ENCODE data around the gene TBC1D16. TPM values are rescaled to one million over a fixed set of nuclear protein-coding genes. Genes with fewer than 3 reads are reported as not detected.
A peak's percentile ranks its signal among the peaks of the same experiment; 100 is the strongest.

The TBC1D16 gene
- total RNA-seq, 4 donors from 2014 or later, result 6.4 to 20.2 (median 11.5) TPM

DNA sequence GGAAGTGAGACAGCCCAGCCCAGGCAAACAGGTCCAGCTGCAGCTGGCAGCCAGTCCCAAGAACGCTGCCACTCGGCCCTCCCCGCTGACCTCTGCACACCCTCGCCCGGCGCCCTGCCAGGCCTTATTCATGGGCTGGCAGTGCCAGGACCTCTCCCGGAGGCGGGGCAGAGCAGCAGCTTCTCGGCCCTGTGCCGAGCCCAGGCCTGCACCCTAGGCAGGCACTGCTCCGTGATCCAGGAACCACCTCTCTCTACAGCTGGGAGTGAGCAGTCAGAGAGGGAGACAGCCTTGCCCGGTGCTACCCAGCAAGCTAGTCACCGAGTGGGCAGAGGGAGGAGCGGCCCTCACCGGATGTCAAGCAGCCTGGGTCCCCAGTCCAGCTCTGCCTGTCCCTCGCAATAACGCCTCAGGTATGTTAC, 116.5 kb downstream of the TBC1D16 start:
- H3K27me3 ChIP-seq, result peaks cover 0 to 80% (median 2%) of the 10 kb centered on the region in 4 donors
- TF ChIP-seq, protein P1, sequence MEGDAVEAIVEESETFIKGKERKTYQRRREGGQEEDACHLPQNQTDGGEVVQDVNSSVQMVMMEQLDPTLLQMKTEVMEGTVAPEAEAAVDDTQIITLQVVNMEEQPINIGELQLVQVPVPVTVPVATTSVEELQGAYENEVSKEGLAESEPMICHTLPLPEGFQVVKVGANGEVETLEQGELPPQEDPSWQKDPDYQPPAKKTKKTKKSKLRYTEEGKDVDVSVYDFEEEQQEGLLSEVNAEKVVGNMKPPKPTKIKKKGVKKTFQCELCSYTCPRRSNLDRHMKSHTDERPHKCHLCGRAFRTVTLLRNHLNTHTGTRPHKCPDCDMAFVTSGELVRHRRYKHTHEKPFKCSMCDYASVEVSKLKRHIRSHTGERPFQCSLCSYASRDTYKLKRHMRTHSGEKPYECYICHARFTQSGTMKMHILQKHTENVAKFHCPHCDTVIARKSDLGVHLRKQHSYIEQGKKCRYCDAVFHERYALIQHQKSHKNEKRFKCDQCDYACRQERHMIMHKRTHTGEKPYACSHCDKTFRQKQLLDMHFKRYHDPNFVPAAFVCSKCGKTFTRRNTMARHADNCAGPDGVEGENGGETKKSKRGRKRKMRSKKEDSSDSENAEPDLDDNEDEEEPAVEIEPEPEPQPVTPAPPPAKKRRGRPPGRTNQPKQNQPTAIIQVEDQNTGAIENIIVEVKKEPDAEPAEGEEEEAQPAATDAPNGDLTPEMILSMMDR (IDR thresholded peaks at IDR 0.05), result no peak
- TF ChIP-seq POLR2A (IDR thresholded peaks at IDR 0.05), result no peak
- peak overlapping the region; percentile 72 to 87 (median 76) for H3K27ac ChIP-seq
- WGBS, 2 donors, result 30 to 35% methylated on average over 5 to 12 of the region's 17 CpGs
- H3K9me3 ChIP-seq, result no peaks in the 10 kb centered on the region
- intact Hi-C loops (cut with DNase I), result no loop called here
- peak overlapping the region; percentile 8 to 40 (median 35) for H3K4me3 ChIP-seq
- H3K4me1 ChIP-seq, result peaks cover 26 to 53% (median 27%) of the 10 kb centered on the region in 3 donors
- DNase-seq, result no peak
- no peaks in the 10 kb centered on the region for H3K36me3 ChIP-seq

DNA sequence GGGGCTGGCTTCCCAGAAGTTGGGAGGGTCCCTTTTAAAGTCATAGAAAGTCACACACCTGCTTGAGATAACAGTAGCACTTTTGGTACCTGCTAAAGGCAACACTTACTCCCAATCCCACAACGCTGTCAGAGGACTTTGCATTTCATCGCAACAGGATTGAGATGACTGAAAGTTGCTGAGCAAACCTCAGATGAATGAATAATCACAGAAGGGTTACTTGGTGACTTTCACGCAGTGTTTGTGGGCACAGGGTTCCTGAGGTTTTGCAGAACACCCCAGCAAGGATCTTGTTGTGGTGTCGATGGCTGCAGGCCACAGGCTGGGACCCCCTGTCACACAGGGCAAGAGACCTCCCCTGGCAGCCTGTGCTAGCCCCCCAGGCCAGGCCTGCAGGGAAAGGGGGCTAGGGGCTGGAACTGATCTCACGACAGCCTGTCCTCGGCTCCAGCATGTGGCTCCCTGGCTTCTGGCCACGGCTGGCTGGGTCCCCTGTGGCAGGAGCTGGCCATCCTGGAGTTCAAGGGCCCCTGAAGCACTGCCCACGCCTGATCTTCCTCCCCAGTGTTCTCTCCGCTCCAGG, 117.0 kb downstream of the TBC1D16 start:
- intact Hi-C loops (cut with DNase I), result no loop called here
- TF ChIP-seq, protein P1 (IDR thresholded peaks at IDR 0.05), result no peak
- TF ChIP-seq POLR2A (IDR thresholded peaks at IDR 0.05), result no peak
- no peak for DNase-seq
- peaks cover 26 to 52% (median 27%) of the 10 kb centered on the region in 3 donors for H3K4me1 ChIP-seq
- peak overlapping the region in 2 of 4 donors; percentile 38 to 40 for H3K4me3 ChIP-seq
- H3K27ac ChIP-seq, result peak overlapping the region; percentile 72 to 87 (median 76)
- H3K9me3 ChIP-seq, result no peaks in the 10 kb centered on the region
- 36 to 44% methylated on average over 4 to 8 of the region's 9 CpGs for WGBS, 2 donors
- no peaks in the 10 kb centered on the region for H3K36me3 ChIP-seq
- peaks cover 0 to 80% (median 2%) of the 10 kb centered on the region in 4 donors for H3K27me3 ChIP-seq

DNA sequence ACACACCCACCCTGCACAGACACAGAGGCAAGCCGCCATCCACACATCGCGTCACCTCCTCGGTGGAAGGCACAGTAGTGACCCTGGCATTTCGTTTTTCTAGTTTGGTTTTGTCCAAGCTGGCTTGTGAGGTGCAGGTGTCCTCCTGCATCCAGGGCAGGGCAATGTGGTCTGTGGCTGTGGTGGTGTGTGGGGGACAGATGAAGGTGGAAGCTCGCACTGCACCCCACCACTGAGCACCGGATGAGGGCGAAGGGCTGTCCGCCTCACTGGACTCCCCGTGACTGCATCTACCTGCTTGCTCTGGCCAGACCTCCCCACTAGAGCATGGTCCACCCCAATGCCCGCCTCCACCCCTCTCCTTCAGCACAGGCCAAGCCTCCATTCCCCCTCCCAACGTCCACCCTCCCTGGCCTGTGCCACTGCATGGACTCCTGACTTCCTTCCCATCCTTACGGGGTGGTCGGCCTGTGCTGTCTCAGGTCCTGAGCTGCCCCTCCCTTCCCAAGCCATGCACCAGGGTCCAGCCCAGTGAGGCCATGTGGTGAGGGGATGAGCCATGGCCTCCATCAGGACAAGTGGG, 117.7 kb downstream of the TBC1D16 start:
- H3K9me3 ChIP-seq, result no peaks in the 10 kb centered on the region
- DNase-seq, result no peak
- H3K27me3 ChIP-seq, result peaks cover 0 to 84% (median 2%) of the 10 kb centered on the region in 4 donors
- TF ChIP-seq, protein P1 (IDR thresholded peaks at IDR 0.05), result no peak
- TF ChIP-seq POLR2A (IDR thresholded peaks at IDR 0.05), result no peak
- H3K4me1 ChIP-seq, result peaks cover 26 to 52% (median 27%) of the 10 kb centered on the region in 3 donors
- intact Hi-C loops (cut with DNase I), result no loop called here
- H3K4me3 ChIP-seq, result no peak overlapping the region
- WGBS, 2 donors, result 87 to 92% methylated on average over 8 to 12 of the region's 14 CpGs
- H3K27ac ChIP-seq, result peak overlapping the region in 3 of 4 donors; percentile 75 to 87 (median 76)
- H3K36me3 ChIP-seq, result no peaks in the 10 kb centered on the region

DNA sequence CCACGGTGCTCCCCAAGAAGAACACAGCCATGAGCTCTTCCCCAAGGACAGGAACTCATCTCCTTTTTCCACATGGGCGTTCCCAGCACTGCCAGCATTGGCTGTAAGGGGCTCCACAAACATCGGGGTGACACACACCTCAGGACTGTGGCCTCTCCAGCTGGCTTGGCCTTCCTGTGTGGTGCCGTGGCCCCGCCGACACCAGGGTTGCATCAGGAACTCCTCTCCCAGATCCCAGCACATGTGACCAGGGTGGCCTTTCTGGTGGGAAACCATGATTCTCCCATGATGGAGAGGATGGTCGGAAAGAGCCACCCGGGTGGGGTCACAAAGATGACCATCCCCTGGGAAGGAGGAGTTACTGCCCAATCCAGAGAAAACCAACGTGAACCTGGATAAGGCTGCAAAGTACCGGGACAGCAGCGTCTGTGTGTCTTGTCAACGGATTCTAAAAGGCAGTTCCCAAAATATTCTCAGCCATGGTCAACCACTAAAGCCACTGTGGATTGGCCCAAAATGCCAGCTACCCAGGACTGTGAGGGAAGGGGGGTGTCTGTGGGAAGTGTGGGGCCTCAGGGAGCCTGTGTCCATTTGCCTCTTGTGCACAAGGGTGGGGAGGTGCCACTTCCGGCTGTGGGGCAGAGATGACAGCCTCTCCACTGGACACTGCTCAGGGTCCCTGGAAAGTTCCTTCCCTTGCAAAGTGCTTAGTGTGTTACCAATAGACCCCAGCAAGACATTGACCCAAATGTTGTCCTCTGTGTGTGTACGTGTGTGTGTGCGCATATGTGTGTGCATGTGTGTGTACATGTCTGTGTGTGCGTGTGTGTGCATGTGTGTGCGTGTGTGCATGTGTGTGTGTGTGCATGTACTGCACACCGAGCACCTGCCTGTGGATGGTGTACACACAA, 118.4 kb downstream of the TBC1D16 start:
- intact Hi-C loops (cut with DNase I), result no loop called here
- 87 to 93% methylated on average over 11 to 13 of the region's 18 CpGs for WGBS, 2 donors
- H3K36me3 ChIP-seq, result no peaks in the 10 kb centered on the region
- H3K4me1 ChIP-seq, result peaks cover 26 to 52% (median 27%) of the 10 kb centered on the region in 3 donors
- TF ChIP-seq POLR2A (IDR thresholded peaks at IDR 0.05), result no peak
- TF ChIP-seq, protein P1 (IDR thresholded peaks at IDR 0.05), result no peak
- H3K4me3 ChIP-seq, result no peak overlapping the region
- H3K9me3 ChIP-seq, result no peaks in the 10 kb centered on the region
- no peak overlapping the region for H3K27ac ChIP-seq
- peaks cover 0 to 79% (median 2%) of the 10 kb centered on the region in 4 donors for H3K27me3 ChIP-seq
- no peak for DNase-seq

Data from esophagus squamous epithelium (tissue), 5 donors.